SK-N-SH treated with all-trans-retinoic acid at 6 μM for 48 hours (cell line): ENCODE results near the gene NRG4.

Experiments
- ATAC-seq: fragments of 200-7000 bp; cut with Tn5 transposase; 3 replicates; pipeline ENCODE4 v1.9.1; 2020; ENCODE audit warnings: mild to moderate bottlenecking, moderate library complexity
- ARNTL ChIP-seq: fragments of 450-650 bp; formaldehyde crosslinking; IDR thresholded peaks from 2 replicates; pipeline ENCODE4 v1.5.0; 2020; ENCODE audit warnings: low read depth, mild to moderate bottlenecking, moderate library complexity, borderline replicate concordance
- CREB5 ChIP-seq: fragments of 250-450 bp; sonication (Bioruptor Pico); IDR thresholded peaks from 2 replicates; pipeline ENCODE4 v1.5.1; 2020; ENCODE audit warnings: low read depth, mild to moderate bottlenecking, moderate library complexity
- CSDC2 ChIP-seq: fragments of 250-450 bp; sonication (Bioruptor Pico); IDR thresholded peaks from 2 replicates; pipeline ENCODE4 v1.5.0; 2020; ENCODE audit warnings: mild to moderate bottlenecking, moderate library complexity
- CSRNP3 ChIP-seq: fragments of 250-450 bp; sonication (Bioruptor Pico); IDR thresholded peaks from 2 replicates; pipeline ENCODE4 v1.5.1; 2021; ENCODE audit warnings: mild to moderate bottlenecking, moderate library complexity
- ESRRG ChIP-seq: fragments of 250-450 bp; sonication (Bioruptor Pico); IDR thresholded peaks from 2 replicates; pipeline ENCODE4 v1.6.1; 2021; ENCODE audit warnings: mild to moderate bottlenecking
- GLIS3 ChIP-seq: fragments of 250-450 bp; sonication (Bioruptor Pico); IDR thresholded peaks from 2 replicates; pipeline ENCODE4 v1.5.0; 2020; ENCODE audit warnings: mild to moderate bottlenecking, moderate library complexity
- ISL1 ChIP-seq: fragments of 250-450 bp; sonication (Bioruptor Pico); IDR thresholded peaks from 2 replicates; pipeline ENCODE4 v2.1.2; 2022; ENCODE audit warnings: mild to moderate bottlenecking, moderate library complexity
- PATZ1 ChIP-seq: fragments of 250-450 bp; sonication (Bioruptor Pico); IDR thresholded peaks from 2 replicates; pipeline ENCODE4 v1.8.0; 2020; ENCODE audit warnings: mild to moderate bottlenecking, moderate library complexity, borderline replicate concordance
- POU6F1 ChIP-seq: fragments of 250-450 bp; sonication (Bioruptor Pico); IDR thresholded peaks from 2 replicates; pipeline ENCODE4 v1.8.0; 2021; ENCODE audit warnings: low read depth, mild to moderate bottlenecking, moderate library complexity, borderline replicate concordance
- PPARA ChIP-seq: fragments of 250-450 bp; sonication (Bioruptor Pico); IDR thresholded peaks from 2 replicates; pipeline ENCODE4 v1.5.0; 2020; ENCODE audit warnings: mild to moderate bottlenecking, borderline replicate concordance
- RARB ChIP-seq: fragments of 250-450 bp; sonication (Bioruptor Pico); IDR thresholded peaks from 2 replicates; pipeline ENCODE4 v1.8.0; 2021; ENCODE audit warnings: mild to moderate bottlenecking, moderate library complexity
- SNAI2 ChIP-seq: fragments of 250-450 bp; sonication (Bioruptor Pico); IDR thresholded peaks from 2 replicates; pipeline ENCODE4 v1.5.0; 2020; ENCODE audit warnings: mild to moderate bottlenecking, moderate library complexity
- TCF4 ChIP-seq: fragments of 250-450 bp; sonication (Bioruptor Pico); IDR thresholded peaks from 2 replicates; pipeline ENCODE4 v1.8.0; 2021; ENCODE audit warnings: mild to moderate bottlenecking, moderate library complexity, borderline replicate concordance
- TOX ChIP-seq: fragments of 250-450 bp; sonication (Bioruptor Pico); IDR thresholded peaks from 2 replicates; pipeline ENCODE4 v1.8.0; 2021; ENCODE audit warnings: mild to moderate bottlenecking, moderate library complexity, borderline replicate concordance
- ZC3H10 ChIP-seq: fragments of 250-450 bp; sonication (Bioruptor Pico); IDR thresholded peaks from 2 replicates; pipeline ENCODE4 v1.5.1; 2021; ENCODE audit warnings: mild to moderate bottlenecking, moderate library complexity
- ZFP3 ChIP-seq: fragments of 250-450 bp; sonication (Bioruptor Pico); IDR thresholded peaks from 2 replicates; pipeline ENCODE4 v1.5.0; 2020; ENCODE audit warnings: mild to moderate bottlenecking, moderate library complexity
- ZFP30 ChIP-seq: fragments of 450-650 bp; formaldehyde crosslinking; IDR thresholded peaks from 2 replicates; pipeline ENCODE4 v1.5.0; 2022; ENCODE audit warnings: mild to moderate bottlenecking, moderate library complexity
- ZNF565 ChIP-seq: fragments of 450-650 bp; formaldehyde crosslinking; conservative IDR thresholded peaks from 2 replicates; pipeline ENCODE4 v1.5.0; 2020; ENCODE audit warnings: low read depth, mild to moderate bottlenecking, moderate library complexity
- ZNF70 ChIP-seq: fragments of 450-650 bp; formaldehyde crosslinking; IDR thresholded peaks from 2 replicates; pipeline ENCODE4 v1.5.0; 2020; ENCODE audit warnings: mild to moderate bottlenecking, moderate library complexity
- ZNF8 ChIP-seq: fragments of 450-650 bp; formaldehyde crosslinking; IDR thresholded peaks from 2 replicates; pipeline ENCODE4 v1.5.0; 2020; ENCODE audit warnings: mild to moderate bottlenecking, moderate library complexity

Gene NRG4

GRCh38 chr15:76034111-76034510 lies 21.9 kb upstream of the NRG4 start:
- ATAC-seq: no peak
- TF ChIP-seq CSDC2 (CRISPR knock-in tag) (no peak), PATZ1 (no peak), CSRNP3 (CRISPR knock-in tag) (no peak), ZFP3 (CRISPR knock-in tag) (no peak), ESRRG (no peak), ISL1 (CRISPR knock-in tag) (no peak), ZFP30 (CRISPR knock-in tag) (no peak), ARNTL (CRISPR knock-in tag) (no peak)
- TF ChIP-seq, all 23 proteins: peak for 0

- TF ChIP-seq GLIS3 (CRISPR knock-in tag) (no peak), ZNF70 (CRISPR knock-in tag) (no peak), PPARA (CRISPR knock-in tag) (no peak), TOX (CRISPR knock-in tag) (no peak), PATZ1 (no peak), ZNF565 (CRISPR knock-in tag) (no peak), ZFP3 (CRISPR knock-in tag) (no peak), ZC3H10 (CRISPR knock-in tag) (no peak), TCF4 (no peak), POU6F1 (no peak), ZFP30 (CRISPR knock-in tag) (no peak), CSRNP3 (CRISPR knock-in tag) (no peak), RARB (CRISPR knock-in tag) (no peak), CREB5 (CRISPR knock-in tag) (no peak), CSDC2 (CRISPR knock-in tag) (no peak), ESRRG (no peak), SNAI2 (no peak), ZNF8 (CRISPR knock-in tag) (no peak), ARNTL (CRISPR knock-in tag) (no peak)
- ATAC-seq: no peak
Measured at GRCh38 chr15:76033438-76033837, 21.2 kb upstream of the NRG4 start.

GRCh38 chr15:76032046-76032445 lies 19.8 kb upstream of the NRG4 start:
- no peak for ATAC-seq
- TF ChIP-seq ZNF565 (CRISPR knock-in tag): no peak
- TF ChIP-seq POU6F1: no peak
